Heart right ventricle (tissue), 16 donors: ENCODE data around the gene ASPRV1. TPM values are rescaled to one million over a fixed set of nuclear protein-coding genes. Genes with fewer than 3 reads are reported as not detected.

Source experiments
- ATAC-seq, 8 donors: fragments of 200-7000 bp; cut with Tn5 transposase; one replicate each; pipeline ENCODE4 v1.9.1; 2020; ENCODE audit warnings: mild to moderate bottlenecking in 8 of 8, moderate library complexity in 8 of 8, moderate number of reproducible peaks in 1 of 8
- DNase-seq, 2 donors: peaks; one replicate each; pipeline ENCODE4 v3.0.0-alpha.2; 2020
- H3K27ac ChIP-seq, 10 donors: fragments of 200-600 bp; sonication (generic) in 2 of 10; one replicate each; pipeline versions ENCODE4 v1.5.0 to v1.8.0; 2020 to 2022; ENCODE audit warnings: mild to moderate bottlenecking in 3 of 10
- H3K27me3 ChIP-seq, 7 donors: fragments of 200-600 bp; one replicate each; pipeline ENCODE4 v1.8.0; 2021 to 2022; ENCODE audit warnings: mild to moderate bottlenecking in 2 of 7
- H3K36me3 ChIP-seq, 9 donors: fragments of 200-600 bp; sonication (generic) in 1 of 9; one replicate each; pipeline versions ENCODE4 v1.5.0 to v1.8.0; 2020 to 2022; ENCODE audit warnings: mild to moderate bottlenecking in 2 of 9
- H3K4me1 ChIP-seq, 9 donors: fragments of 200-600 bp; sonication (generic) in 1 of 9; one replicate each; pipeline versions ENCODE4 v1.5.0 to v1.8.0; 2020 to 2022; ENCODE audit warnings: mild to moderate bottlenecking in 4 of 9
- H3K4me3 ChIP-seq, 10 donors: fragments of 200-600 bp; sonication (generic) in 2 of 10; one replicate each; pipeline versions ENCODE4 v1.5.0 to v1.8.0; 2020 to 2022; ENCODE audit warnings: mild to moderate bottlenecking in 7 of 10, moderate library complexity in 2 of 10
- H3K9me3 ChIP-seq, 11 donors: fragments of 200-600 bp in 10 of 11; sonication (generic) in 2 of 11; one replicate each; pipeline versions ENCODE4 v1.5.0 to v1.8.0; 2013 to 2022; ENCODE audit warnings: mild to moderate bottlenecking in 2 of 11, control low read depth in 1 of 11, moderate library complexity in 1 of 11
- WGBS, 2 donors: extraction: QIAGEN DNeasy Blood & Tissue Kit; methylation state at CpG; one replicate each; pipeline ENCODE4 v1.1.7; 2013; ENCODE audit warnings: inconsistent platforms in 1 of 2; 5-methylcytosine and 5-hydroxymethylcytosine counted together
- intact Hi-C, 10 donors: fragments of 100-400 bp; cut with DNase I; formaldehyde crosslinking; loops; one replicate each; pipeline versions ENCODE4 v1.11.1 to v1.14.2; 2022
- polyA plus RNA-seq, 2 donors: library from polyadenylated mRNA; stranded (reverse); fragments of 200-250 nt; gene quantifications; one replicate each; pipeline ENCODE4 v1.2.3, GENCODE V29; 2013
- total RNA-seq, 10 donors: library from RNA; stranded (reverse); fragmentation: NEBNext Ultra II Directional in 3 of 10; extraction: Animal tissue kit (Norgen Biotek cat#: 25700) in 3 of 10; gene quantifications; one replicate each; pipeline versions ENCODE4 v1.2.1 to v1.2.4, GENCODE V29; 2021 to 2023
- TF ChIP-seq, protein P1 (sequence below), 9 donors: fragments of 200-600 bp; sonication (generic) in 2 of 9; IDR thresholded peaks; one replicate each; pipeline versions ENCODE4 v1.5.0 to v1.8.0; 2021 to 2022; ENCODE audit warnings: antibody characterized with exemption in 9 of 9, mild to moderate bottlenecking in 5 of 9, moderate library complexity in 1 of 9
- donor health status: Arrhythmogenic right ventricular cardiomyopathy.
- donor health status: ischemic (EF 13 %, LVEDD 7.1; RV severe dilation, severe dysfunction).
- donor health status: healthy with polysubstance abuse.
- donor health status: DM: no; HTN: yes; CAD: no.
- donor health status: DM: no; HTN: no; CAD: no.
- donor health status: ischemic (EF 25% LVEDD 6.9; RV normal size, moderate dysfunction).
- donor health status: ischemic (EF 25% LVEDD 5.7; RV mildly dilated, moderate dysfunction).
- donor health status: healthy.
- donor health status: DM: yes; HTN: yes; CAD: no.
- donor health status: Ischemic cardiomyopathy.
- donor health status: ischemic (EF 35%, LVEDD 5.7; RV mildly dilated, moderate dysfunction).
- donor health status: nonischemic (EF 11% LVEDD 7.7; RV severe dilation, severe dysfunction).
- donor health status: DM: yes; HTN: yes; CAD: no.
- donor health status: PGD.
- donor health status: ischemic (EF 29% LVEDD 5.4; RV normal size, mild dysfunction).
- donor health status: nonischemic (EF 23%, LVEDD 6.1; RV moderate dilation, normal function).

ASPRV1 gene
- total and polyA plus RNA-seq, 12 donors, result 0.36 to 1.5 (median 0.94) TPM

DNA sequence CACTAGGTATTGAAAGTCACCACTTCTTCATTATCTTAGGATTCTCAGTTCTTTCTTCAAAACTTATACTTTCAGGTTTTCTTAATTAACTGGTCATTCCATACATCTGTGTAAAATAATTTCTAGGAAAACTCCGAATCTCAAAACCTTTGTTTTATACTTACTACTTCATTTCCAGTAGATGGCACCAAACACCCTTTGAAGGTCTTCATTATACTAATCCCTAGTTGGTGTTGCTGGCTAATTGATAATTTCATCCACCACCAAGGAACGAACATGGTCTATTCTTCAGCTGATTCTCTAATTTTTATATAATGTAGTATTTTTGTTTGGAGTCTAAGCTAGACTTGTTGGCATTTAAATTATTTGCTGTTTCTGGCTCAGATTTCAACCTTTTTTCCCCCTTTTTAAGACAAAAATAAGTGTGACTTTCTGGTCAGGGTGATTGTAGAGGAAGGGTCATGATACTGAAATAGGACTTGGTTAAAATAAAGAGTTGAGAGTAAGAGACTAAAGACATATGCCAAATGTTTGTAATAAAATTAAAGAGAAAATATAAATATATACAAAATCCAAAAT is 49.4 kb downstream of the ASPRV1 start:
- intact Hi-C loops, result loop anchor here (1.0 to 10.0 kb wide), 10 partner anchors 155 to 390 kb away; partner anchors contain the start of genes FAM136A (in 5 of the 10), SNRPG (in 2 of the 10) and PCBP1 (in 1 of the 10)
- DNase-seq (peak in 1 of 2 donors; percentile 27), ATAC-seq (no peak)
- TF ChIP-seq, protein P1, sequence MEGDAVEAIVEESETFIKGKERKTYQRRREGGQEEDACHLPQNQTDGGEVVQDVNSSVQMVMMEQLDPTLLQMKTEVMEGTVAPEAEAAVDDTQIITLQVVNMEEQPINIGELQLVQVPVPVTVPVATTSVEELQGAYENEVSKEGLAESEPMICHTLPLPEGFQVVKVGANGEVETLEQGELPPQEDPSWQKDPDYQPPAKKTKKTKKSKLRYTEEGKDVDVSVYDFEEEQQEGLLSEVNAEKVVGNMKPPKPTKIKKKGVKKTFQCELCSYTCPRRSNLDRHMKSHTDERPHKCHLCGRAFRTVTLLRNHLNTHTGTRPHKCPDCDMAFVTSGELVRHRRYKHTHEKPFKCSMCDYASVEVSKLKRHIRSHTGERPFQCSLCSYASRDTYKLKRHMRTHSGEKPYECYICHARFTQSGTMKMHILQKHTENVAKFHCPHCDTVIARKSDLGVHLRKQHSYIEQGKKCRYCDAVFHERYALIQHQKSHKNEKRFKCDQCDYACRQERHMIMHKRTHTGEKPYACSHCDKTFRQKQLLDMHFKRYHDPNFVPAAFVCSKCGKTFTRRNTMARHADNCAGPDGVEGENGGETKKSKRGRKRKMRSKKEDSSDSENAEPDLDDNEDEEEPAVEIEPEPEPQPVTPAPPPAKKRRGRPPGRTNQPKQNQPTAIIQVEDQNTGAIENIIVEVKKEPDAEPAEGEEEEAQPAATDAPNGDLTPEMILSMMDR (IDR thresholded peaks at IDR 0.05), result peak; percentile 26 to 81 (median 67)
- Histone ChIP-seq H3K27me3 (no peaks in the 10 kb centered on the region), H3K9me3 (no peaks in the 10 kb centered on the region), H3K36me3 (peaks cover 0 to 57% (median 6%) of the 10 kb centered on the region in 9 donors), H3K4me3 (no peak overlapping the region), H3K4me1 (peaks cover 0 to 40% (median 24%) of the 10 kb centered on the region in 9 donors), H3K27ac (peak overlapping the region in 1 of 10 donors; percentile 96)
- WGBS, 2 donors, result 0 to 4% methylated on average over 2 of the region's 2 CpGs

Other genes starting within 250 kb of the ASPRV1 start
- 10 to 100 TPM; 17.9 to 36.7 (median 26.2) TPM for gene ANXA4, start 219.5 kb downstream of the ASPRV1 start, total RNA-seq
- gene ANXA4, start 219.5 kb downstream of the ASPRV1 start, polyA plus RNA-seq, result 10 to 100 TPM; 12.0 to 20.2 TPM
- 1 to 10 TPM; 4.3 to 8.0 (median 5.1) TPM for gene GMCL1, start 132.0 kb downstream of the ASPRV1 start, total RNA-seq
- 1 to 10 TPM; 2.9 to 3.3 TPM for gene GMCL1, start 132.0 kb downstream of the ASPRV1 start, polyA plus RNA-seq
- gene SNRNP27, start 67.7 kb downstream of the ASPRV1 start, total RNA-seq, result 10 to 100 TPM; 47.0 to 68.4 (median 53.7) TPM
- gene SNRNP27, start 67.7 kb downstream of the ASPRV1 start, polyA plus RNA-seq, result 10 to 100 TPM; 34.5 to 56.7 TPM
- gene MXD1, start 46.5 kb downstream of the ASPRV1 start, total RNA-seq, result 10 to 100 TPM in 2 of 10 donors, 1 to 10 TPM in 8; 4.4 to 11.6 (median 6.6) TPM
- 1 to 10 TPM; 2.0 to 2.3 TPM for gene MXD1, start 46.5 kb downstream of the ASPRV1 start, polyA plus RNA-seq
- 100 to 1,000 TPM; 197 to 275 (median 219) TPM for gene PCBP1, start 125.8 kb upstream of the ASPRV1 start, total RNA-seq
- gene PCBP1, start 125.8 kb upstream of the ASPRV1 start, polyA plus RNA-seq, result 100 to 1,000 TPM; 237 to 288 TPM
- 10 to 100 TPM in 4 of 10 donors, 1 to 10 TPM in 6; 7.3 to 15.5 (median 9.7) TPM for gene C2orf42, start 229.4 kb upstream of the ASPRV1 start, total RNA-seq
- gene C2orf42, start 229.4 kb upstream of the ASPRV1 start, polyA plus RNA-seq, result 1 to 10 TPM; 3.8 to 5.6 TPM